22Rv1 (cell line): ENCODE results near the gene ARMC9.

Experiments
- CTCF ChIP-seq: fragments of 450-650 bp; IDR thresholded peaks from 2 replicates; pipeline ENCODE4 v1.5.1; 2017; ENCODE audit warnings: mild to moderate bottlenecking
- ZFX ChIP-seq: fragments of 450-650 bp; IDR thresholded peaks from 2 replicates; pipeline ENCODE4 v1.6.1; 2017; ENCODE audit warnings: antibody characterized with exemption, borderline replicate concordance

- TF ChIP-seq CTCF = no peak
- no peak for TF ChIP-seq ZFX
These were observed 183.7 kb downstream of the ARMC9 start for GRCh38 chr2:231382116-231382515.
